ENCODE data around the gene EEFSEC. TPM values are rescaled to one million over a fixed set of nuclear protein-coding genes. Genes with fewer than 3 reads are reported as not detected.

EEFSEC gene
- total RNA-seq, 1 donor, result 3.0 TPM

DNA sequence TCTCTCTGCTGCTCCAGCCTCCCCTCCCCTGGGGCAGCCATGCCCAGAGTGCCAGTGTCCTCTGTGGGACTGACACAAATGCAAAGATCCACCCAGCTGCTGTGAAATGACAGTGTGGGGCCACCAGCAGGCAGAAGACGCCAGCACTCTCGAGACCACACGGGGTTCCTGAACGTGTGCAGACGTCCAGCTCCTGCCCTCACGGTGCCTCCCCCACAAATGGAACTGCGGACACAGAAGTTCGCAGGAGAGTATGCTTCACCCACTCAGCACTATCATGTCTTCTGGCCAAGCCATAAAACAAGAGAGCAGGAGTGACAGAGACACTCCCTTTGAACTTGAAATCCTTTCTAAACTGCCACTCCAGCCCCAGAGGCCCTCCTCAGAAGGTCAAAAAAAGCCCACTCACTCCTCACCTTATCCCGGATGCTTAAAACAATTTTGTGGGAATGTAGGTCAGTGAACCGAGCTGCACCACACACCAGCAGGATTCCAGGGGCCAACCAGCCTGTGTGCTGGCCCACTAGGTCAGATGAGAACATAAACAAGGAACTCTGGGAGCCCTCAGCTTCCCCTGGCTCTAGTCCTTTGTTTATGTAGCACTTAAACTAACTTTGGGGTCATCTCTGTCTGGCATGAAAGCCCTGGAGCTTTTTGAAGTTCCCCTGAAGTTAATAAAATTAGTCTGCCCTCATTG lies 200.9 kb downstream of the EEFSEC start:
- no peak overlapping the region for H3K4me3 ChIP-seq (ENCODE audit: low read depth, low read length)
- TF ChIP-seq, protein P1, sequence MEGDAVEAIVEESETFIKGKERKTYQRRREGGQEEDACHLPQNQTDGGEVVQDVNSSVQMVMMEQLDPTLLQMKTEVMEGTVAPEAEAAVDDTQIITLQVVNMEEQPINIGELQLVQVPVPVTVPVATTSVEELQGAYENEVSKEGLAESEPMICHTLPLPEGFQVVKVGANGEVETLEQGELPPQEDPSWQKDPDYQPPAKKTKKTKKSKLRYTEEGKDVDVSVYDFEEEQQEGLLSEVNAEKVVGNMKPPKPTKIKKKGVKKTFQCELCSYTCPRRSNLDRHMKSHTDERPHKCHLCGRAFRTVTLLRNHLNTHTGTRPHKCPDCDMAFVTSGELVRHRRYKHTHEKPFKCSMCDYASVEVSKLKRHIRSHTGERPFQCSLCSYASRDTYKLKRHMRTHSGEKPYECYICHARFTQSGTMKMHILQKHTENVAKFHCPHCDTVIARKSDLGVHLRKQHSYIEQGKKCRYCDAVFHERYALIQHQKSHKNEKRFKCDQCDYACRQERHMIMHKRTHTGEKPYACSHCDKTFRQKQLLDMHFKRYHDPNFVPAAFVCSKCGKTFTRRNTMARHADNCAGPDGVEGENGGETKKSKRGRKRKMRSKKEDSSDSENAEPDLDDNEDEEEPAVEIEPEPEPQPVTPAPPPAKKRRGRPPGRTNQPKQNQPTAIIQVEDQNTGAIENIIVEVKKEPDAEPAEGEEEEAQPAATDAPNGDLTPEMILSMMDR (IDR thresholded peaks at IDR 0.05; ENCODE audit: insufficient read depth, low read depth, low read length), result no peak
- DNase-seq (ENCODE audit: low read depth), result peak; percentile 88

DNA sequence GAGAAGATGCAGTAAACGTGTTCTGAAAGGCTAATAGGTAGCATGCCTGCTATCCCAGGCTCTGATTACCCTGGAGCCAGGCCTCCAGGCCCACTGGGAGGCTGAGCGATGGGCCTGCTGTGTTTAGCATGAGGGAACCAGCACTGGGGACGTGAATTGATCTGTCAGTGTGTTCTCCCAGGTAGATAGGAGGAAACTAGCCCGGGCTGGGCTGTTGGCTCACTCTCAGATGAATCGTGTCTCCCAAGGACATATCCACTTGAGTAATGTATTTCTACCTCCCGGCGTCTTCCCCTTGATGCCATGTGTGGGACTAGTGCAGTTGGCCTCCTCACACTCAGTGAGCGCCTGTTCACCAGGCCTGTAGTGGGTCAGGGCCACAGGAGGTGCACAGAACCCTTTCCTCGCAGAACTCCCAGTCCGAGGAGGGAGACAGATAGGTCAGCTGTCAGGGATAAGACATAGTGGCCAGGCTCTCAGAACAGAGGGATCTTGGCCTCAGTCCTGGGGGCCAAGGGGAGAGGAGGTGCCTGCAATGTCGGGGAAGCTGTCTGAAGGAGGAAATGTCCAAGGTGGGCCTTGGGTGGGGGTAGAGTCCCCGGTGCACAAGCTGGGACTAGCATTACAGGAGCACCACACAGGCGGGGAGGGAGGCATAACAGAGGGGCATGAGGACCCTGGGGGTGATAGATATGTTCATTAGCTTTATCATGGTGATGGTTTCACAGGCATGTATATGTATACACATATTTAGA lies 201.7 kb downstream of the EEFSEC start:
- no peak overlapping the region for H3K4me3 ChIP-seq (ENCODE audit: low read depth, low read length)
- TF ChIP-seq, protein P1 (IDR thresholded peaks at IDR 0.05; ENCODE audit: insufficient read depth, low read depth, low read length), result no peak
- DNase-seq (ENCODE audit: low read depth), result no peak

DNA sequence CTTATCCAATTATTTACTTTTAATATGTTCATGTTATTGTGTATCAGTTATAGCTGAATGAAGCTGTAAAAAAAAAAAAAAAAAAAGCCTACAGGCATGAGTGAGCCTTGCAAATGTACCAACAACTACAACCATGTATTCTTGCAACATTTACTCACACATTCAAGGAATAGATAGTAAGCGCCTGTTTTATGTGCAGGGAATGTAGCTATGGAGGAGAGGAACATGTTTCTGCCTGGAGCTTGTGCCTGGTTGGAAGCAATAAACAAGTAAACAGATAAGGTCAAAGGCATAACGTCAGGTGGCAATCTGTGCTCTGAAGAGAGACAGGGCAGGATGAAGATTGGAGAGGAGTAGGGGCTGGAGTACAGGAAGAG lies 202.2 kb downstream of the EEFSEC start:
- DNase-seq (ENCODE audit: low read depth), result peak; percentile 21
- H3K4me3 ChIP-seq (ENCODE audit: low read depth, low read length), result no peak overlapping the region
- TF ChIP-seq, protein P1 (IDR thresholded peaks at IDR 0.05; ENCODE audit: insufficient read depth, low read depth, low read length), result no peak

DNA sequence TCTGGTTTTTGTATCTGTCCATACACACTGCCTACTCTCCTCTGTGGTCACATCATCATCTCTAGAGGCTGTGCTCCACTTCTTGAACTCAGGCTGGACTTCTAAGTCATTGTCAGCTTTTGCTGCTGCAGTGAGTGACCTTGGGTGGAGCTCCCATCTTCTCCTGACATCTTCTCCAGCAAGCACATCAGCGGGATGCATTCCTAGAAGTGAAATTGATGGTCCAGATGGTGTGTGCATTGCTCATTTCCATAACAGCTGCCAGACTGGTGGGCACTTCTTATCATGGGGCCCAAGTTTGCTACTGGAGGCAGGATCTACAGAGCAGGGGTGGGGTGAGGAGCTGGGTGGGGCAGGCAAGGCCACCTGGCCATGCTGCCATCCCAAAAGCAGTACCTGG lies 203.5 kb downstream of the EEFSEC start:
- H3K4me3 ChIP-seq (ENCODE audit: low read depth, low read length), result no peak overlapping the region
- TF ChIP-seq, protein P1 (IDR thresholded peaks at IDR 0.05; ENCODE audit: insufficient read depth, low read depth, low read length), result no peak
- DNase-seq (ENCODE audit: low read depth), result peak; percentile 26

DNA sequence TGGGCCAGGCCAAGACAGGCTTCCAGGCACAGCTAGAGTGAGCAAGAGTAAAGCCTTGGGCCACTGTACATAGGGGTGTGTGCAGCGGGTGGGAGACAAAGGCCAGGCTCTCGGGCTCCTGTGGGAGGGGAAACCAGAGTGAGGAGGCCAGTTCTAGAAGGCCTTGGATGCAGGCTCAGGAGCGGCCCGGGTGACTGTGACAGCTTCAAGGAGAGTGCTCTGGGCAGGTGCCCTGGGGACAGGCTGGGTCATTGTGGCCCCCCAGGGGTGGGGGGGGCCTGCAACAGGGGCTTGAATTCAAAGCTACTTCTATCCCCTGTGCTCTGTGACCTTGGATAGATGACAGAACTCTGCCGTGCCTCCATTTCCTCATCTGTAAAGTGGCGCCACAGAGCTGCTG lies 204.3 kb downstream of the EEFSEC start:
- H3K4me3 ChIP-seq (ENCODE audit: low read depth, low read length), result no peak overlapping the region
- TF ChIP-seq, protein P1 (IDR thresholded peaks at IDR 0.05; ENCODE audit: insufficient read depth, low read depth, low read length), result no peak
- DNase-seq (ENCODE audit: low read depth), result no peak

DNA sequence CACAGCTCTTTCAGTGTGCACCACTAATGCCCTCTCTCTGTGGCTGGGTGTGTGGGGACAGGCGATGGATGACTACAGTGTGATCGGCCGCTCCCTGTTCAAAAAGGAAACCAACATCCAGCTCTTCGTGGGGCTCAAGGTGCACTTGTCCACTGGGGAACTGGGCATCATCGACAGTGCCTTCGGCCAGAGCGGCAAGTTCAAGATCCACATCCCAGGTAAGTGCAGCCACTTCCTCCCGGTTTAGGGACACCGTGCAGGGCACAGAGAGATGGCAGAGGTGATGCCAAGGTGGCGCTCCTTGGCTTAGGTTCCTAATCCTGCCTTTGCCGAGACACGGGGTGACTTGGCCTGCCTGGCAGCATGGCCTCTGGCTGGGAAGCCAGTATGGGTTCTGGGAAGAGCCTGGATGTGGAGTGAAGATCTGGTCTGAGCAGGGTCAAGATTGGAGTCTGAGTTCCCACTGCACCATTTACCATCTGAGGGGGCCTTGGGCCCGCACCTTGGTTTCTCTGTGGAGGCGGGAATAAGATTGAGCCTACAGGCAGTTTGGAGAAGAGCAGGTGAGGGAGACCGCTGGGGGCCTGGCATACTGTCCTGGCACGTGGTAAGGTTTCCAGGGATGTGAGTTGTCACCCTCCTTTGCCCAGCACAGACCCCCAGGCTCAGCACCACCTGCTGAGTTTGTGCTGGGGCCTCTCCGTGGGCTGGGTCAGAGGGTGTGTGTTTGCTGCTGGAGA lies 205.0 kb downstream of the EEFSEC start:
- H3K4me3 ChIP-seq (ENCODE audit: low read depth, low read length), result no peak overlapping the region
- TF ChIP-seq, protein P1 (IDR thresholded peaks at IDR 0.05; ENCODE audit: insufficient read depth, low read depth, low read length), result no peak
- DNase-seq (ENCODE audit: low read depth), result no peak

All from fibroblast of villous mesenchyme (primary cell).